Colonic mucosa (tissue), 4 donors: ENCODE results near the gene VASN. TPM values are rescaled to one million over a fixed set of nuclear protein-coding genes. Genes with fewer than 3 reads are reported as not detected.
A peak's percentile ranks its signal among the peaks of the same experiment; 100 is the strongest.

Experiments used
- DNase-seq: peaks from one replicate; pipeline ENCODE4 v3.0.0-alpha.2; 2020
- H3K27ac ChIP-seq: fragments of 200-600 bp; one replicate; pipeline ENCODE4 v1.8.0; 2021
- H3K27me3 ChIP-seq: fragments of 200-600 bp; one replicate; pipeline ENCODE4 v1.8.0; 2021
- H3K36me3 ChIP-seq: fragments of 200-600 bp; one replicate; pipeline ENCODE4 v1.8.0; 2021
- H3K4me1 ChIP-seq: fragments of 200-600 bp; one replicate; pipeline ENCODE4 v1.8.0; 2021; ENCODE audit warnings: mild to moderate bottlenecking
- H3K4me3 ChIP-seq: fragments of 200-600 bp; one replicate; pipeline ENCODE4 v1.8.0; 2021
- H3K9ac ChIP-seq, 2 donors: one replicate each; pipeline ENCODE4 v1.7.0; 2013; ENCODE audit warnings: control low read depth in 2 of 2, low read depth in 2 of 2, low read length in 2 of 2
- H3K9me3 ChIP-seq: fragments of 200-600 bp; one replicate; pipeline ENCODE4 v1.8.0; 2021
- CTCF ChIP-seq: fragments of 200-600 bp; IDR thresholded peaks from one replicate; pipeline ENCODE4 v1.8.0; 2022; ENCODE audit warnings: antibody characterized with exemption, mild to moderate bottlenecking
- intact Hi-C: fragments of 100-400 bp; cut with DNase I; formaldehyde crosslinking; loops from one replicate; pipeline ENCODE4 v1.14.1; 2022
- total RNA-seq, 2 donors: library from RNA; stranded (reverse); fragmentation: NEBNext Ultra II Directional in 1 of 2; extraction: Animal tissue kit (Norgen Biotek cat#: 25700) in 1 of 2; gene quantifications; one replicate each; pipeline ENCODE4 v1.2.1, GENCODE V29; 2021
- donor health status: healthy.
- donor health status: DM: no; HTN: no; CAD: no.
- donor health status: DM: no; HTN: no; CAD: no.

Gene VASN
- total RNA-seq, 2 donors from 2014 or later = 2.7 to 4.1 TPM

- peaks cover 4% of the 10 kb centered on the region for H3K4me1 ChIP-seq
Measured at GRCh38 chr16:4404967-4405696, 33.5 kb downstream of the VASN start.

GRCh38 chr16:4407543-4408322, 36.1 kb downstream of the VASN start:
- Histone ChIP-seq H3K27ac (no peak overlapping the region), H3K27me3 (no peaks in the 10 kb centered on the region), H3K9me3 (no peaks in the 10 kb centered on the region), H3K9ac (no peak overlapping the region), H3K36me3 (no peaks in the 10 kb centered on the region), H3K4me1 (no peaks in the 10 kb centered on the region), H3K4me3 (no peak overlapping the region)
- no peak for TF ChIP-seq CTCF
- no peak for DNase-seq
- intact Hi-C loops = no loop called here

More at GRCh38 chr16:4404967-4405696, 33.5 kb downstream of the VASN start:
- intact Hi-C loops = no loop called here
- no peaks in the 10 kb centered on the region for H3K27me3 ChIP-seq
- no peak for TF ChIP-seq CTCF
- DNase-seq = no peak
- no peak overlapping the region for H3K4me3 ChIP-seq
- no peak overlapping the region for H3K27ac ChIP-seq
- no peaks in the 10 kb centered on the region for H3K36me3 ChIP-seq
- no peaks in the 10 kb centered on the region for H3K9me3 ChIP-seq
- H3K9ac ChIP-seq = no peak overlapping the region

GRCh38 chr16:4408323-4408690, 36.7 kb downstream of the VASN start:
- Histone ChIP-seq H3K27me3 (no peaks in the 10 kb centered on the region), H3K4me3 (no peak overlapping the region), H3K9ac (no peak overlapping the region), H3K27ac (no peak overlapping the region), H3K9me3 (no peaks in the 10 kb centered on the region), H3K4me1 (no peaks in the 10 kb centered on the region), H3K36me3 (no peaks in the 10 kb centered on the region)
- TF ChIP-seq CTCF = no peak
- intact Hi-C loops = no loop called here
- DNase-seq = no peak

GRCh38 chr16:4409081-4409932, 37.7 kb downstream of the VASN start:
- Histone ChIP-seq H3K27ac (no peak overlapping the region), H3K9me3 (no peaks in the 10 kb centered on the region), H3K4me1 (no peaks in the 10 kb centered on the region), H3K4me3 (no peak overlapping the region), H3K36me3 (no peaks in the 10 kb centered on the region), H3K27me3 (no peaks in the 10 kb centered on the region), H3K9ac (no peak overlapping the region)
- TF ChIP-seq CTCF = no peak
- DNase-seq = no peak
- intact Hi-C loops = no loop called here

GRCh38 chr16:4410335-4411075, 38.9 kb downstream of the VASN start:
- no peaks in the 10 kb centered on the region for H3K9me3 ChIP-seq
- H3K4me1 ChIP-seq = no peaks in the 10 kb centered on the region
- H3K27me3 ChIP-seq = no peaks in the 10 kb centered on the region
- no peak for TF ChIP-seq CTCF
- no peaks in the 10 kb centered on the region for H3K36me3 ChIP-seq
- peak; percentile 65 for DNase-seq
- H3K4me3 ChIP-seq = no peak overlapping the region
- H3K27ac ChIP-seq = peak overlapping the region; percentile 1
- intact Hi-C loops = no loop called here
- no peak overlapping the region for H3K9ac ChIP-seq
